HG03520 (cell line): ENCODE measurements around the gene LARP4B.

Source experiments
- ATAC-seq: cut with Tn5 transposase; IDR thresholded peaks from one replicate; pipeline ENCODE4 v1.9.1; 2021; ENCODE audit warnings: mild to moderate bottlenecking, moderate library complexity; ENCODE audit not compliant: unreplicated experiment

The LARP4B gene

GRCh38 chr10:870564-871166 lies 60.8 kb downstream of the LARP4B start:
- no peak for ATAC-seq

- ATAC-seq: no peak
Measured at GRCh38 chr10:869171-869570, 62.3 kb downstream of the LARP4B start.

GRCh38 chr10:867807-868206 lies 63.7 kb downstream of the LARP4B start:
- ATAC-seq: no peak

GRCh38 chr10:866577-866941 lies 64.9 kb downstream of the LARP4B start:
- no peak for ATAC-seq

- no peak for ATAC-seq
Measured at GRCh38 chr10:865924-866576, 65.5 kb downstream of the LARP4B start.

GRCh38 chr10:865257-865656 lies 66.2 kb downstream of the LARP4B start:
- ATAC-seq: no peak

- no peak for ATAC-seq
Measured at GRCh38 chr10:860519-860918, 71.0 kb downstream of the LARP4B start.

GRCh38 chr10:856416-857157 lies 74.9 kb downstream of the LARP4B start:
- no peak for ATAC-seq

- ATAC-seq: no peak
Measured at GRCh38 chr10:855671-856070, 75.8 kb downstream of the LARP4B start.

GRCh38 chr10:855079-855478 lies 76.4 kb downstream of the LARP4B start:
- no peak for ATAC-seq

GRCh38 chr10:853017-853416 lies 78.5 kb downstream of the LARP4B start:
- ATAC-seq: no peak

- peak; percentile 18 for ATAC-seq
Measured at GRCh38 chr10:852386-852785, 79.1 kb downstream of the LARP4B start.

GRCh38 chr10:851901-852300 lies 79.6 kb downstream of the LARP4B start:
- ATAC-seq: peak; percentile 82

GRCh38 chr10:850093-850492 lies 81.4 kb downstream of the LARP4B start:
- ATAC-seq: no peak

GRCh38 chr10:847868-848267 lies 83.6 kb downstream of the LARP4B start:
- ATAC-seq: no peak

GRCh38 chr10:846126-846685 lies 85.3 kb downstream of the LARP4B start:
- no peak for ATAC-seq

GRCh38 chr10:845526-845925 lies 86.0 kb downstream of the LARP4B start:
- no peak for ATAC-seq

- no peak for ATAC-seq
Measured at GRCh38 chr10:844552-844951, 87.0 kb downstream of the LARP4B start.

GRCh38 chr10:843703-844102 lies 87.8 kb downstream of the LARP4B start:
- ATAC-seq: no peak

GRCh38 chr10:842795-843194 lies 88.7 kb downstream of the LARP4B start:
- ATAC-seq: no peak

GRCh38 chr10:841535-841934 lies 90.0 kb downstream of the LARP4B start:
- ATAC-seq: no peak
